Measurements from ENCODE around the gene STRBP.
"Not testable (repeated sequence)": the region's sequence is repeated elsewhere in the genome, so short reads cannot be mapped to it uniquely, and the experiment has no call there.

STRBP gene

GRCh38 chr9:123250504-123250903 lies 17.9 kb downstream of the STRBP start:
- no peak for DNase-seq (ENCODE audit: low spot score)
- Histone ChIP-seq H3K4me3 (no peak overlapping the region), H3K27ac (no peak overlapping the region)
- TF ChIP-seq CTCF (IDR thresholded peaks at IDR 0.05), result no peak

- H3K4me3 ChIP-seq; DNase-seq (ENCODE audit: low spot score); H3K27ac ChIP-seq: not testable (repeated sequence)
Measured at GRCh38 chr9:123249162-123249561, 19.2 kb downstream of the STRBP start.

- Histone ChIP-seq H3K4me3 (no peak overlapping the region), H3K27ac (no peak overlapping the region)
- no peak for TF ChIP-seq CTCF (IDR thresholded peaks at IDR 0.05)
- DNase-seq (ENCODE audit: low spot score), result no peak
Measured at GRCh38 chr9:123248630-123249029, 19.8 kb downstream of the STRBP start.

GRCh38 chr9:123246534-123246933 lies 21.9 kb downstream of the STRBP start:
- no peak for DNase-seq (ENCODE audit: low spot score)
- Histone ChIP-seq H3K27ac (no peak overlapping the region), H3K4me3 (no peak overlapping the region)
- no peak for TF ChIP-seq CTCF (IDR thresholded peaks at IDR 0.05)

GRCh38 chr9:123239726-123240125 lies 28.7 kb downstream of the STRBP start:
- no peak overlapping the region for H3K27ac ChIP-seq
- no peak for TF ChIP-seq CTCF (IDR thresholded peaks at IDR 0.05)
- H3K4me3 ChIP-seq, result no peak overlapping the region
- no peak for DNase-seq (ENCODE audit: low spot score)

GRCh38 chr9:123238365-123238764 lies 30.0 kb downstream of the STRBP start:
- no peak for TF ChIP-seq CTCF (IDR thresholded peaks at IDR 0.05)
- H3K4me3 ChIP-seq, result no peak overlapping the region
- DNase-seq (ENCODE audit: low spot score), result no peak
- H3K27ac ChIP-seq, result no peak overlapping the region

- H3K27ac ChIP-seq, result no peak overlapping the region
- DNase-seq (ENCODE audit: low spot score), result no peak
- TF ChIP-seq CTCF (IDR thresholded peaks at IDR 0.05), result no peak
- no peak overlapping the region for H3K4me3 ChIP-seq
Measured at GRCh38 chr9:123237220-123237619, 31.2 kb downstream of the STRBP start.

GRCh38 chr9:123235448-123235847 lies 32.9 kb downstream of the STRBP start:
- Histone ChIP-seq H3K4me3 (no peak overlapping the region), H3K27ac (no peak overlapping the region)
- DNase-seq (ENCODE audit: low spot score), result no peak
- no peak for TF ChIP-seq CTCF (IDR thresholded peaks at IDR 0.05)
